NCI-H187 treated with DMSO at 0.1 percent for 48 hours (cell line): ENCODE results near the gene KLHDC7B.

Experiments used
- DNase-seq: peaks from one replicate; lab custom pipeline; 2025; lab: John Stamatoyannopoulos, UW

The KLHDC7B gene

DNA sequence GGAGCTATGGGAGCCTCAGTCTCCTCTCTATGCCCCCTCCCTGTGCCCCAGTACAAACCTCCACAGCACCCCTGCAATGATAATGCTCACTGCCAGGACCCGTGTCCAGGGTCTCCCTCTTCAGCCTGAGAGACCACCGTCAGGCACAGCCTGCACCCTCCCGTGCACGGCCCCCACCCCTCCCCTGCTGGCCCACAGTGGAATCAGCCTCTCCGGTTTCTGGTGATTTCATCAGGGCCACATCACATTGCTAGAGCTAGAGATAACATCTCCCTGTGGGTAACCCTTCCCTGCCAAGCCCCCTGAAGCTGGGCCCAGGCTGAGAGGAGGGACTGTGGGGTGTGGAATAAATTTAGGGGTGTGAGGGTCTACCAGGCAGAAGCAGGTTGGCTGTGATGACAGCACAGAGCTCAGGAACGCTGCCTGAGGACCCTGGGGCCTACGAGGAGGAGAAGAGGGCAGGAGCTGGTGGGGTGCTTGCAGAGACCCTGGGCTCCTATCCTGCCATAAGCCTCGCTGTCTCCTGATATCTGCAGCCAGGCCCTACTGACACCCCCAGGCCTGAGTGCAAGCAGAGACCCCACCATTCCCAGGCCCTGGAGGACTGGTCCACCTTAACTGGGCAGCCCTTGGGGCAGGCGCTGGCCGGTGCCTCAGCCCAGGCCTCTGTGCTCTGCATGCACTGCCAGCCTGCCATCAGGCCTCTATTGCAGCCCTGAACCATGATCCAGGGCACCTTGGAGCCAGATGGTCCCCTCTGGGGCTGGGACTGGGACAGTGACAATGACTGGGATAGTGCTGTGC lies at the start of gene KLHDC7B:
Gene KLHDC7B (plus strand): TSS at position 378 of the 804 bp plus-strand sequence. CDS start 345 bp downstream, at position 723.
- no peak for DNase-seq

- DNase-seq = no peak
Observed at GRCh38 chr22:50497093-50497492, 48.6 kb upstream of the KLHDC7B start.

GRCh38 chr22:50498322-50498890 lies 47.3 kb upstream of the KLHDC7B start:
- no peak for DNase-seq

- DNase-seq = no peak
Observed at GRCh38 chr22:50500452-50500851, 45.2 kb upstream of the KLHDC7B start.

DNA sequence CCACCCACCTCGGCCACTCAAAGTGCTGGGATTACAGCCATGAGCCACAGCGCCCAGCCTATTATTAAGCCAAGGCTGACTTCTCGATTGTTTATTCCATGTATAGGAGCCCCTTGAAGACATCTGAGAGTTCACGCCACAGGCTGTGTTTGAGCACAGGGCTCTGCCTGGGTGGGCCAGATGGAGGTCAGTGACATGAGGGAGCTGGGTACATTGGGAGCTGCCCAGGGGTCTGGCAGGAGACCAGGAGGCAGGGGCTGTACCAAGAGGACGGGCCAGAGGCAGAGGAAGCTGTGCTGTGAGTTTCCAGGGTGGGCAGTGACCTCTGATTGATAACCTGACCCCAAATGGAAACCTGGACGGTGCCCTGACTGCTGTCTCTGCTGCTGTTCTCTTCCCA lies 43.6 kb upstream of the KLHDC7B start:
- DNase-seq = no peak

- no peak for DNase-seq
Observed at GRCh38 chr22:50502628-50503474, 42.8 kb upstream of the KLHDC7B start.

GRCh38 chr22:50503475-50504145 lies 42.1 kb upstream of the KLHDC7B start:
- no peak for DNase-seq

- DNase-seq = no peak
Observed at GRCh38 chr22:50504369-50505211, 41.1 kb upstream of the KLHDC7B start.

DNA sequence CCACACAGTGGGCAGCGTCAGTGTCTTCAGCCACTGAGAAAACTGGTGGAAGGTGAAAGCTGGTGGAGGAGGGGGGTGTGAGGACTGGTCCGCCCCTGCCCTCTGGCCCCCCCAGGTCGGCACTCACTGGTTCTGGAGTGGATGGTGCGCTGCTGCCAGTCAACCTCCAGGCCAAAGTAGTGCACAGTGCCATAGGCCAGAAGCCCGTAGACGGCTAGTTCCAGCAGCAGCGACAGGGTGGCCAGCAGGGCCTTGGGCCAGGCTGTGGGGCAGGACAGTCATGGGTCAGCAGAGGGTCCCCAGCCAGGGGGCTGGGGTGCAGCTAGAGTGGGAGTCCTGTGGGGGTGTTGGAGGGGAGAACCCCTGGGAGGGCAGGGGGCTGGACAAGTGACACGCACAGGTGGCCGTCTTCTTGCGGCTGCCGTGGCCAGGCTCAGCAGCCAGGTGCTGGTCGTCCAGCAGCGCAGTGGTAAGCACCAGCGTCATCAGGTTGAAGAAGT lies 40.4 kb upstream of the KLHDC7B start:
- no peak for DNase-seq

- DNase-seq = no peak
Observed at GRCh38 chr22:50505776-50506610, 39.7 kb upstream of the KLHDC7B start.

- DNase-seq = no peak
Observed at GRCh38 chr22:50506611-50507420, 38.9 kb upstream of the KLHDC7B start.

DNA sequence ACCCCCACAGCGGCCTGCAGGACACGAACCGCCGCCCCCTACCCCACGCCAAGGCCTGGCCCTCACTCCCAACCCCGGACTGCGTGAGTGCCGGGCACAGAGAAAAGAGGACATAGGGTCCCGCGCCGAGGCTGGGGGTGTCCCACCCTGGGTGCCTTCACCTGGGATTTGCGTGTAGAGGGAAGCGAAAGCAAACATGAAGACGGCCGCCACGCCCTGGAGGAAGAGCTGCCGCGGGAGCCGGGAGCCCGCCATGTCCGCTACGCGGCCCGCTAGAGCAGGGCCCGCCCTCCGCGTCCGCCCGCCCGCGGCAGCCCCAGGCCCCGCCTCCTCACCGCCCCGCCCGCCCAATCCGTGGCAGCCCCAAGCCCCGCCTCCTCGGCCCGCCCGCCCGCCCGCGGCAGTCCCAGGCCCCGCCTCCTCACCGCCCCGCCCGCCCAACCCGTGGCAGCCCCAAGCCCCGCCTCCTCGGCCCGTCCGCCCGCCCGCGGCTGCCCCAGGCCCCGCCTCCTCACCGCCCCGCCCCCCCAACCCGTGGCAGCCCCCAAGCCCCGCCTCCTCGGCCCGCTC lies 38.2 kb upstream of the KLHDC7B start, which contains the start of gene LMF2:
Gene LMF2 (minus strand): TSS at position 282 of the 570 bp plus-strand sequence. CDS start 27 bp downstream, at position 255.
- no peak for DNase-seq

DNA sequence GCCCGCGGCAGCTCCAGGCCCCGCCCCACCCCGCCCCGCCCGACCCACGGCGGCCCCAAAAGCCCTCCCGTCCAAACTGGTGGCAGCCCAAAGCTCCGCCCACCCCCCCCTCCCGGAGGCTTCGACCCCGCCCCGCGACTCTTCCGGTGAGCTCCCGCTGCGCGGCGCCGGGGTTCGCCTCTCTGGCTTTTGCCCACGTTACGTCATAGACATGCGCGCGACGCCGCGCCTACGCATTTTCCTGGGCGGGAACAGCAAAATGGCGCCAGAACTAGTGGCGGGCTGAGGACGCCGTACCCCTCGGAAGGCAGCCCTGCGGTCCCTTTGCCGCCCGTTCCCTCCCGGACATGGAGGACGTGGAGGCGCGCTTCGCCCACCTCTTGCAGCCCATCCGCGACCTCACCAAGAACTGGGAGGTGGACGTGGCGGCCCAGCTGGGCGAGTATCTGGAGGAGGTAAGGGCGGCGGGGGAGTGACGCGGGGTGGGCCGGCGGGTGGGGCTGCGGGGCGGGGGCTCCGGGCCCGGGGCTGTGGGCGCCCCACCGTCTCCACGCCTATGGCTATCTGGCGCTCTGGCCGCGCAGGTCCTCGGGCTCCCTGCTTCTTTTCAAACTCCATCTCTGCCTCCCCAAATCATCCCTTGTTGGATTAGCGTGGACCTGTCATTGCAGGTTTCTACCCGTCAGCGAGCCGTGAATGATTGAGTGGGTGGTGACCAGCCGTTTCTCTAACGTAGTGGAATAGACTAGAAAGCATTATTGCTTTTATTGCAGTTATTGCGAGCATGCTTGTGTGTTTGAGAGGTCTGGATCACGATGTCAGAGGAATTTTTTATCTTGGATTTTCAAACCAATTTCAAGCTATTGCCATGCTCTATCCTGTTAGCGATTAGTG lies 37.5 kb upstream of the KLHDC7B start, which contains the start of gene NCAPH2:
Gene NCAPH2 (plus strand): TSS at position 234 of the 894 bp plus-strand sequence. CDS start 114 bp downstream, at position 348.
- no peak for DNase-seq

- DNase-seq = no peak
Observed at GRCh38 chr22:50508897-50509296, 36.8 kb upstream of the KLHDC7B start.

DNA sequence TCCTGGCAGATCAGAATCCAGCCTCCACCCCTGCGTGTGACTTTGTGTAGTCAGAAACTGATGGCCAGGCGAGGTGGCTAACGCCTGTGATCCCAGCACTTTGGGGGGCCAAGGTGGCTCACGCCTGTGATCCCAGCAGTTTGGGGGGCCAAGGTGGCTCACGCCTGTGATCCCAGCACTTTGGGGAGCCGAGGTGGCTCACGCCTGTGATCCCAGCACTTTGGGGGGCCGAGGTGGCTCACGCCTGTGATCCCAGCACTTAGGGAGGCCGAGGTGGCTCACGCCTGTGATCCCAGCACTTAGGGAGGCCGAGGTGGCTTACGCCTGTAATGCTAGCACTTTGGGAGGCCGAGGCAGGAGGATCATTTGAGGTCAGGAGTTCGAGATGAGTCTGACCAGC lies 32.5 kb upstream of the KLHDC7B start:
- no peak for DNase-seq

DNA sequence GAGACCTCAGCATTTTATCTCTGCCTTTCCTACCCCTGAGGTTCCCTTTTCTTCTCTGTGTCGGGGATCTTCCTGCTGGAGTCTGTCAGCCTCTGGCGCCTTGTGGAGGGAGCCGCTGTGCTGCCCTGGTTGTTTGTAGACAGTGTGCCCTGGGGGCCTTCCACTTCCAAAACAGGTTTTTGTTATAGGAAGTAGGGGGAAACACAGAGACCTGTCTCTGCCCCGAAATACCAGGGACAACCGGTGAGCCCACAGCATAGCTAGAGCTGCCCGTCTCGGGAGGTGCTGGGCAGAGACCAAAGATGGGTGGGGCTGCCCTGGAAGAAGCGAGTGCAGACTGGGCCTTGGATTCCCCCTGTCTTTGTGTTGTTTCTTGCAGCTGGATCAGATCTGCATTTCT lies 29.6 kb upstream of the KLHDC7B start:
- no peak for DNase-seq

DNA sequence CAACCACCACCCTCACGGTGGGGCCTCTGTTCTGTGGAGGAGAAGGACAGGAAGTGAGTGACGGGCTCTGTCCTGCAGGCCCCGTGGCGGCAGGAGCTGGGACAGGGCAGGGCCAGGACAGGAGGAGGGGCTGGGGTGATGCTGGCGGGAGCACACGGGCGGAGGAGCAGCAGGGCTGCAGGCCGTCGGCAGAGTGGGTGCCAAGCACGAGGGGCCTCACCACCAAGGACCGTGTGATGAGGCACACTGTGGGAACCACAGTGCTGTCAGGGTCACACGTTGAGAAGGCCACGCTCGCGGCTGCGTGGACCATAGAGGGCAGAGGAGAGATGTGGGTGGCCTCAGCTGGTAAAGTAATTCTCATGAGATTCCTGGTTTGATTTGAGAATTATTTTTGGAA lies 28.8 kb upstream of the KLHDC7B start:
- no peak for DNase-seq
